ENCODE measurements around the gene PTPRN2.

- TF ChIP-seq EZH2 (IDR thresholded peaks at IDR 0.05; ENCODE audit: borderline replicate concordance, low read depth, low read length, poor library complexity, severe bottlenecking) = no peak
- no peak for TF ChIP-seq CTCF (conservative IDR thresholded peaks at IDR 0.05; ENCODE audit: low read depth, low read length)
Measured at GRCh38 chr7:157602581-157602980, 985.0 kb downstream of the PTPRN2 start.

Data from A673 (cell line).